Measurements from ENCODE around the gene CEP350. TPM values are rescaled to one million over a fixed set of nuclear protein-coding genes. Genes with fewer than 3 reads are reported as not detected.
"Not testable (repeated sequence)": the region's sequence is repeated elsewhere in the genome, so short reads cannot be mapped to it uniquely, and the experiment has no call there.

CEP350 gene
- total and polyA plus RNA-seq, 4 experiments from 2014 or later = 9.3 to 99.4 (median 76.0) TPM

- H3K27me3 Mint-ChIP-seq; H3K27ac ChIP-seq (ENCODE audit: low read depth, low read length); H3K4me3 ChIP-seq (ENCODE audit: low read length in 2 of 2); intact Hi-C loops (cut with micrococcal nuclease); H3K4me3 Mint-ChIP-seq; H3K27ac Mint-ChIP-seq; POLR2A ChIA-PET (ENCODE audit: partially characterized antibody); H3K36me3 ChIP-seq (ENCODE audit: insufficient read depth, low read length); H3K27me3 ChIP-seq (ENCODE audit: insufficient read depth, low read length); H3K9me3 ChIP-seq (ENCODE audit: control insufficient read depth in 1 of 2, low read length in 2 of 2); DNase-seq; H3K9me3 Mint-ChIP-seq: not testable (repeated sequence)
- Mint-ChIP-seq H3K4me1 (peaks cover 39 to 63% (median 53%) of the 10 kb centered on the region in 4 donors), H3K36me3 (peaks cover 22% of the 10 kb centered on the region in 2 donors)
- peaks cover 37% of the 10 kb centered on the region for H3K4me1 ChIP-seq (ENCODE audit: insufficient read depth, low read length)
- CTCF ChIA-PET (ENCODE audit: partially characterized antibody) = interaction anchor here (1.1 kb wide), 1 partner anchor 16 kb away, joined by 3 read pairs; no protein-coding TSS in a partner anchor
Observed at GRCh38 chr1:179962168-179962567, 7.6 kb downstream of the CEP350 start.

- Mint-ChIP-seq H3K9me3 (peaks cover 0 to 8% (median 0%) of the 10 kb centered on the region in 8 donors), H3K27ac (no peak overlapping the region), H3K4me1 (peaks cover 43 to 65% (median 56%) of the 10 kb centered on the region in 4 donors), H3K27me3 (no peaks in the 10 kb centered on the region), H3K36me3 (peaks cover 31 to 33% of the 10 kb centered on the region in 2 donors), H3K4me3 (no peak overlapping the region)
- intact Hi-C loops (cut with micrococcal nuclease) = no loop called here
- Histone ChIP-seq H3K27ac (ENCODE audit: low read depth, low read length) (no peak overlapping the region), H3K9me3 (ENCODE audit: control insufficient read depth in 1 of 2, low read length in 2 of 2) (no peaks in the 10 kb centered on the region), H3K36me3 (ENCODE audit: insufficient read depth, low read length) (no peaks in the 10 kb centered on the region), H3K4me1 (ENCODE audit: insufficient read depth, low read length) (peaks cover 51% of the 10 kb centered on the region), H3K27me3 (ENCODE audit: insufficient read depth, low read length) (no peaks in the 10 kb centered on the region), H3K4me3 (ENCODE audit: low read length in 2 of 2) (no peak overlapping the region)
- CTCF ChIA-PET (ENCODE audit: partially characterized antibody) = interaction anchor here (0.8 to 1.4 kb wide), 3 partner anchors 10 to 212 kb away, joined by 3 read pairs; no protein-coding TSS in a partner anchor
- no peak for DNase-seq
- POLR2A ChIA-PET (ENCODE audit: partially characterized antibody) = interaction anchor here (2.6 kb wide), 1 partner anchor 12 kb away, joined by 12 read pairs; the partner anchor contains the start of gene CEP350
Observed at GRCh38 chr1:179966551-179966950, 11.9 kb downstream of the CEP350 start.

- Histone ChIP-seq H3K36me3 (ENCODE audit: insufficient read depth, low read length) (no peaks in the 10 kb centered on the region), H3K27me3 (ENCODE audit: insufficient read depth, low read length) (no peaks in the 10 kb centered on the region), H3K9me3 (ENCODE audit: control insufficient read depth in 1 of 2, low read length in 2 of 2) (no peaks in the 10 kb centered on the region), H3K4me3 (ENCODE audit: low read length in 2 of 2) (no peak overlapping the region), H3K4me1 (ENCODE audit: insufficient read depth, low read length) (peaks cover 44% of the 10 kb centered on the region), H3K27ac (ENCODE audit: low read depth, low read length) (no peak overlapping the region)
- Mint-ChIP-seq H3K4me3 (peak overlapping the region in 3 of 8 donors; percentile 22 to 46 (median 45)), H3K27me3 (no peaks in the 10 kb centered on the region), H3K27ac (peak overlapping the region in 1 of 7 donors; percentile 41), H3K36me3 (peaks cover 23 to 34% of the 10 kb centered on the region in 2 donors), H3K4me1 (peaks cover 45 to 68% (median 57%) of the 10 kb centered on the region in 4 donors), H3K9me3 (peaks cover 0 to 8% (median 0%) of the 10 kb centered on the region in 8 donors)
- DNase-seq = no peak
- ChIA-PET POLR2A (ENCODE audit: partially characterized antibody) (no interaction called here), CTCF (ENCODE audit: partially characterized antibody) (interaction anchor here (1.0 kb wide), 1 partner anchor 9 kb away, joined by 4 read pairs; no protein-coding TSS in a partner anchor)
- intact Hi-C loops (cut with micrococcal nuclease) = no loop called here
Observed at GRCh38 chr1:179968284-179968993, 13.8 kb downstream of the CEP350 start.

GRCh38 chr1:179968994-179969919, 14.6 kb downstream of the CEP350 start:
- peaks cover 23 to 37% of the 10 kb centered on the region in 2 donors for H3K36me3 Mint-ChIP-seq
- no peak overlapping the region for H3K4me3 ChIP-seq (ENCODE audit: low read length in 2 of 2)
- CTCF ChIA-PET (ENCODE audit: partially characterized antibody) = interaction anchor here (1.0 kb wide), 1 partner anchor 8 kb away, joined by 4 read pairs; no protein-coding TSS in a partner anchor
- H3K4me1 ChIP-seq (ENCODE audit: insufficient read depth, low read length) = peaks cover 36% of the 10 kb centered on the region
- no peaks in the 10 kb centered on the region for H3K27me3 ChIP-seq (ENCODE audit: insufficient read depth, low read length)
- H3K9me3 Mint-ChIP-seq = peaks cover 0 to 8% (median 0%) of the 10 kb centered on the region in 8 donors
- peak overlapping the region in 4 of 8 donors; percentile 10 to 46 (median 34) for H3K4me3 Mint-ChIP-seq
- no peaks in the 10 kb centered on the region for H3K36me3 ChIP-seq (ENCODE audit: insufficient read depth, low read length)
- peaks cover 41 to 68% (median 55%) of the 10 kb centered on the region in 4 donors for H3K4me1 Mint-ChIP-seq
- no peak overlapping the region for H3K27ac ChIP-seq (ENCODE audit: low read depth, low read length)
- DNase-seq = no peak
- H3K27me3 Mint-ChIP-seq = no peaks in the 10 kb centered on the region
- POLR2A ChIA-PET (ENCODE audit: partially characterized antibody) = interaction anchor here (0.9 kb wide), 1 partner anchor 87 kb away, joined by 3 read pairs; the partner anchor contains the start of gene TOR1AIP1
- H3K27ac Mint-ChIP-seq = peak overlapping the region in 4 of 7 donors; percentile 8 to 44 (median 33)
- intact Hi-C loops (cut with micrococcal nuclease) = no loop called here
- H3K9me3 ChIP-seq (ENCODE audit: control insufficient read depth in 1 of 2, low read length in 2 of 2) = no peaks in the 10 kb centered on the region

GRCh38 chr1:179969962-179970361, 15.4 kb downstream of the CEP350 start:
- Mint-ChIP-seq H3K27ac (peak overlapping the region in 1 of 7 donors; percentile 34), H3K4me3 (peak overlapping the region in 1 of 8 donors; percentile 57), H3K4me1 (peaks cover 34 to 68% (median 53%) of the 10 kb centered on the region in 4 donors), H3K36me3 (peaks cover 21 to 36% of the 10 kb centered on the region in 2 donors), H3K9me3 (peaks cover 0 to 8% (median 0%) of the 10 kb centered on the region in 8 donors), H3K27me3 (no peaks in the 10 kb centered on the region)
- H3K27me3 ChIP-seq (ENCODE audit: insufficient read depth, low read length) = no peaks in the 10 kb centered on the region
- peaks cover 29% of the 10 kb centered on the region for H3K4me1 ChIP-seq (ENCODE audit: insufficient read depth, low read length)
- POLR2A ChIA-PET (ENCODE audit: partially characterized antibody) = no interaction called here
- intact Hi-C loops (cut with micrococcal nuclease) = no loop called here
- DNase-seq = no peak
- H3K27ac ChIP-seq (ENCODE audit: low read depth, low read length) = no peak overlapping the region
- no peak overlapping the region for H3K4me3 ChIP-seq (ENCODE audit: low read length in 2 of 2)
- no peaks in the 10 kb centered on the region for H3K36me3 ChIP-seq (ENCODE audit: insufficient read depth, low read length)
- CTCF ChIA-PET (ENCODE audit: partially characterized antibody) = no interaction called here
- H3K9me3 ChIP-seq (ENCODE audit: control insufficient read depth in 1 of 2, low read length in 2 of 2) = no peaks in the 10 kb centered on the region

- no peaks in the 10 kb centered on the region for H3K27me3 ChIP-seq (ENCODE audit: insufficient read depth, low read length)
- no peak for DNase-seq
- peak overlapping the region in 3 of 8 donors; percentile 0 to 31 (median 5) for H3K4me3 Mint-ChIP-seq
- no peaks in the 10 kb centered on the region for H3K27me3 Mint-ChIP-seq
- H3K9me3 ChIP-seq (ENCODE audit: control insufficient read depth in 1 of 2, low read length in 2 of 2) = no peaks in the 10 kb centered on the region
- peaks cover 37 to 76% (median 60%) of the 10 kb centered on the region in 4 donors for H3K4me1 Mint-ChIP-seq
- peaks cover 36% of the 10 kb centered on the region for H3K4me1 ChIP-seq (ENCODE audit: insufficient read depth, low read length)
- H3K27ac Mint-ChIP-seq = peak overlapping the region in 3 of 7 donors; percentile 0 to 43 (median 1)
- H3K27ac ChIP-seq (ENCODE audit: low read depth, low read length) = no peak overlapping the region
- no peaks in the 10 kb centered on the region for H3K36me3 ChIP-seq (ENCODE audit: insufficient read depth, low read length)
- peaks cover 17 to 30% of the 10 kb centered on the region in 2 donors for H3K36me3 Mint-ChIP-seq
- no peaks in the 10 kb centered on the region for H3K9me3 Mint-ChIP-seq
- ChIA-PET CTCF (ENCODE audit: partially characterized antibody) (interaction anchor here (1.3 kb wide), 1 partner anchor 157 kb away, joined by 3 read pairs; no protein-coding TSS in a partner anchor), POLR2A (ENCODE audit: partially characterized antibody) (no interaction called here)
- intact Hi-C loops (cut with micrococcal nuclease) = no loop called here
- H3K4me3 ChIP-seq (ENCODE audit: low read length in 2 of 2) = no peak overlapping the region
Observed at GRCh38 chr1:179971563-179972496, 17.2 kb downstream of the CEP350 start.

Measured in CD4-positive, alpha-beta memory T cell (primary cell).